Parathyroid adenoma (tissue), 2 donors: ENCODE data around the gene BSND.
"Not testable (repeated sequence)": the region's sequence is repeated elsewhere in the genome, so short reads cannot be mapped to it uniquely, and the experiment has no call there.

Source experiments
- H2AFZ ChIP-seq: fragments of 300-600 bp; sonication (generic); one replicate; pipeline ENCODE4 v1.7.0; 2017; ENCODE audit warnings: antibody characterized with exemption, mild to moderate bottlenecking
- H3K27ac ChIP-seq: fragments of 300-600 bp; sonication (generic); one replicate; pipeline ENCODE4 v1.7.0; 2017
- H3K27me3 ChIP-seq: fragments of 300-600 bp; sonication (generic); one replicate; pipeline ENCODE4 v1.7.0; 2017; ENCODE audit warnings: low read length; ENCODE audit not compliant: control insufficient read depth, insufficient read depth
- H3K36me3 ChIP-seq: fragments of 300-600 bp; sonication (generic); one replicate; pipeline ENCODE4 v1.7.0; 2017; ENCODE audit warnings: low read length; ENCODE audit not compliant: control insufficient read depth, insufficient read depth
- H3K4me1 ChIP-seq: fragments of 300-600 bp; sonication (generic); one replicate; pipeline ENCODE4 v1.7.0; 2017; ENCODE audit warnings: control low read depth
- H3K4me2 ChIP-seq: fragments of 300-600 bp; sonication (generic); one replicate; pipeline ENCODE4 v1.7.0; 2017; ENCODE audit warnings: low read length
- H3K4me3 ChIP-seq: fragments of 300-600 bp; sonication (generic); one replicate; pipeline ENCODE4 v1.7.0; 2017; ENCODE audit warnings: low read depth, low read length
- H3K79me2 ChIP-seq: fragments of 300-600 bp; sonication (generic); one replicate; pipeline ENCODE4 v1.7.0; 2017; ENCODE audit warnings: control low read depth
- H3K9ac ChIP-seq: fragments of 300-600 bp; sonication (generic); one replicate; pipeline ENCODE4 v1.7.0; 2017; ENCODE audit warnings: mild to moderate bottlenecking
- H3K9me3 ChIP-seq: fragments of 300-600 bp; sonication (generic); one replicate; pipeline ENCODE4 v1.7.0; 2017; ENCODE audit warnings: low read length; ENCODE audit not compliant: control insufficient read depth
- CTCF ChIP-seq: fragments of 300-600 bp; sonication (generic); IDR thresholded peaks from one replicate; pipeline ENCODE4 v1.7.0; 2017; ENCODE audit warnings: antibody characterized with exemption, mild to moderate bottlenecking
- donor health status: primary hyperparathyroidism.

BSND gene

GRCh38 chr1:55015731-55016620, 17.2 kb downstream of the BSND start:
- no peaks in the 10 kb centered on the region for H3K79me2 ChIP-seq
- H3K27ac ChIP-seq = no peak overlapping the region
- no peak overlapping the region for H2AFZ ChIP-seq
- TF ChIP-seq CTCF = no peak
- H3K9me3 ChIP-seq = no peaks in the 10 kb centered on the region
- no peaks in the 10 kb centered on the region for H3K36me3 ChIP-seq
- H3K27me3 ChIP-seq = no peaks in the 10 kb centered on the region
- H3K4me3 ChIP-seq = no peak overlapping the region
- no peak overlapping the region for H3K9ac ChIP-seq
- H3K4me2 ChIP-seq = no peak overlapping the region
- no peaks in the 10 kb centered on the region for H3K4me1 ChIP-seq

GRCh38 chr1:55018395-55018794, 19.7 kb downstream of the BSND start:
- Histone ChIP-seq H3K27ac (no peak overlapping the region), H3K36me3 (no peaks in the 10 kb centered on the region), H3K4me1 (no peaks in the 10 kb centered on the region), H3K79me2 (no peaks in the 10 kb centered on the region), H2AFZ (no peak overlapping the region), H3K9ac (no peak overlapping the region), H3K4me3 (no peak overlapping the region), H3K27me3 (no peaks in the 10 kb centered on the region), H3K4me2 (no peak overlapping the region), H3K9me3 (no peaks in the 10 kb centered on the region)
- no peak for TF ChIP-seq CTCF

DNA sequence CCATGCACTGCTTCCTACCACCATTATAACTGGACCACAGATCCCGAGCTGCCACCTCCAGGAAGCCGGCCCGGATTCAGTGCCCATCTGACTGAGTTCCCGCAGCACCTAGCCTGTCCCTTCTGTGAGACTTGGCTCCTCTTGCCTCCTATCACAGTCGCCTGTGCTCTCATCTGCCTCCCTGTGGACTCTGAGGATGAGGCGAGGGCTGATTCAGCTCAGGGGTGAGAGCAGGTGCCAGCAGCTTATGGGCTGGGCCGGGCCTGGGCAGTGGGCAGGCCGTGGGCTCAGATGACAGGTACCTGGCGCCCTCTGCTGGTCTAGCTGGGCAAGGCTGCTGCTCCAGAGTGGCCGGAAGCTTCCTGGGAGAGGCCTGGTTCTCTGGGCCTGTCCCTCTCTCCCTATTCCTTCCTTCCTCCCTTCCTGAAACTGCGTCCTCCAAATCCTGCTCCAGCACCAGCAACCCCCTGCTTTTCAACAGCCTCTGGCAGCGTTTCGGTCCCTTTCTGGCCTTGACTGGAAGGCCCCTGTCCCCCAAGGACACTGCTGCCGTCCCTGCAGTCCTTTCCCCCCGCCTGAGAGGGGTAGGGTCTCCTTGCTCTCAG, 23.3 kb downstream of the BSND start:
- Histone ChIP-seq H3K4me3 (no peak overlapping the region), H3K27ac (no peak overlapping the region), H3K9ac (no peak overlapping the region), H3K27me3 (no peaks in the 10 kb centered on the region), H3K4me1 (no peaks in the 10 kb centered on the region), H3K36me3 (no peaks in the 10 kb centered on the region), H2AFZ (peak overlapping the region; percentile 65), H3K79me2 (no peaks in the 10 kb centered on the region), H3K9me3 (no peaks in the 10 kb centered on the region), H3K4me2 (no peak overlapping the region)
- TF ChIP-seq CTCF = peak; percentile 89

DNA sequence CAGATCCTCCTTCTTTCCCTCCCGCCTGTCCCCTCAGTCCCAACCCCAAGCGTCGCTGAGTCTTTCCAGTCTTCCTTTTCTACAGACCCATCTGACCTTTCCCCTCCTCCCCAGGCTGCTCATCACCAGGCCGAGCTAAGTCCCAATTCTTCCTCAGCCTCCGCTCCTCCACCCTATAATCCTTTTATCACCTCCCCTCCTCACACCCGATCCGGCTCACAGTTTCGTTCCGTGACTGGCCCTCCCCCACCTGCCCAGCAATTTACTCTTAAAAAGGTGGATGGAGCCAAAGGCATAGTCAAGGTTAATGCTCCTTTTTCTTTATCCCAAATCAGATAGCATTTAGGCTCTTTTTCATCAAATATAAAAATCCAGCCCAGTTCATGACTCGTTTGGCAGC, 25.4 kb downstream of the BSND start:
- not testable (repeated sequence) for H3K4me2 ChIP-seq, H2AFZ ChIP-seq, H3K27ac ChIP-seq, H3K36me3 ChIP-seq, H3K4me1 ChIP-seq, H3K79me2 ChIP-seq, H3K4me3 ChIP-seq, H3K9me3 ChIP-seq, H3K27me3 ChIP-seq, H3K9ac ChIP-seq

- not testable (repeated sequence) for H3K4me3 ChIP-seq, H3K79me2 ChIP-seq, H2AFZ ChIP-seq, H3K9me3 ChIP-seq, H3K4me1 ChIP-seq, H3K9ac ChIP-seq, H3K27me3 ChIP-seq, H3K4me2 ChIP-seq, H3K27ac ChIP-seq, H3K36me3 ChIP-seq
Observed at GRCh38 chr1:55026682-55027081, 27.9 kb downstream of the BSND start.

DNA sequence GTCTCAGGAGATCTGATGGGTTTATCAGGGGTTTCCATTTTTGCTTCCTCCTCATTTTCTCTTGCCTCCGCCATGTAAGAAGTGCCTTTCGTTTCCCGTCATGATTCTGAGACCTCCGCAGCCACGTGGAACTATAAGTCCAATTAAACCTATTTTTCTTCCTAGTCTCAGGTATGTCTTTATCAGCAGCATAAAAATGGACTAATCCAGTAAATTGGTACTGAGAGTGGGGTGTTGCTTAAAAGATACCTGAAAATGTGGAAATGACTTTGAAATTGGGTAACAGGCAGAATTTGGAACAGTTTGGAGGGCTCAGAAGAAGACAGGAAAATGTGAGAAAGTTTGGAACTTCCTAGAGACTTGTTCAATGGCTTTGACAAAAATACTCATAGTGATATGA, 32.4 kb downstream of the BSND start:
- H3K4me1 ChIP-seq, H3K4me3 ChIP-seq: not testable (repeated sequence)

More for the DNA sequence above, 32.4 kb downstream of the BSND start:
- not testable (repeated sequence) for H3K27ac ChIP-seq, H3K4me2 ChIP-seq, H3K27me3 ChIP-seq, H3K9ac ChIP-seq, H3K79me2 ChIP-seq, H2AFZ ChIP-seq, H3K36me3 ChIP-seq, H3K9me3 ChIP-seq
